K562 (cell line): ENCODE results near the gene CCDC85B.

Experiments
- ELF4 ChIP-seq: fragments of 450-650 bp; formaldehyde crosslinking; IDR thresholded peaks from 2 replicates; pipeline ENCODE4 v1.4.0; 2022; ENCODE audit warnings: missing genetic modification characterization
- FOXA1 ChIP-seq: fragments of 450-650 bp; IDR thresholded peaks from 2 replicates; pipeline ENCODE4 v1.6.1; 2016; ENCODE audit warnings: mild to moderate bottlenecking, borderline replicate concordance
- FOXP1 ChIP-seq: sonication (generic); formaldehyde crosslinking; IDR thresholded peaks from 2 replicates; pipeline ENCODE4 v1.8.0; 2022; ENCODE audit warnings: mild to moderate bottlenecking, missing genetic modification reagents
- HSF4 ChIP-seq: fragments of 250-450 bp; sonication (Bioruptor Pico); IDR thresholded peaks from 2 replicates; pipeline ENCODE4 v2.1.2; 2022; ENCODE audit warnings: mild to moderate bottlenecking, moderate library complexity, borderline replicate concordance
- POLR3G ChIP-seq: IDR thresholded peaks from 2 replicates; pipeline ENCODE4 v1.6.1; 2011; ENCODE audit not compliant: insufficient read length, insufficient replicate concordance; ENCODE audit errors: extremely low read depth
- TAF1 ChIP-seq: IDR thresholded peaks from 2 replicates; pipeline ENCODE4 v1.6.1; 2011; ENCODE audit warnings: mild to moderate bottlenecking, low read length, moderate library complexity; ENCODE audit not compliant: insufficient read depth, control insufficient read depth, severe bottlenecking; ENCODE audit errors: extremely low read depth
- ZNF699 ChIP-seq: fragments of 250-450 bp; sonication (Bioruptor Pico); IDR thresholded peaks from 2 replicates; pipeline ENCODE4 v1.8.0; 2021; ENCODE audit warnings: mild to moderate bottlenecking, moderate library complexity; ENCODE audit not compliant: insufficient replicate concordance
- TF ChIP-seq, protein P1 (sequence below): sonication (generic); formaldehyde crosslinking; IDR thresholded peaks from 2 replicates; pipeline ENCODE4 v1.8.0; 2022; ENCODE audit warnings: mild to moderate bottlenecking, missing genetic modification reagents
- TF ChIP-seq, protein P2 (sequence below): fragments of 250-450 bp; sonication (Bioruptor Pico); IDR thresholded peaks from 2 replicates; pipeline ENCODE4 v1.8.0; 2021; ENCODE audit warnings: borderline replicate concordance, mild to moderate bottlenecking, moderate library complexity; ENCODE audit not compliant: poor library complexity, severe bottlenecking
- TF ChIP-seq, protein P3 (sequence below), 2 experiments: fragments of 450-650 bp in 1 of 2; sonication (generic) in 1 of 2; formaldehyde crosslinking in 1 of 2; IDR thresholded peaks in 1 of 2; conservative IDR thresholded peaks in 1 of 2; 2 replicates each; pipeline versions ENCODE4 v1.6.1 to v1.8.1; 2016 to 2023; ENCODE audit warnings: mild to moderate bottlenecking in 2 of 2, moderate library complexity in 2 of 2, inconsistent platforms in 1 of 2, missing genetic modification reagents in 1 of 2

DNA sequence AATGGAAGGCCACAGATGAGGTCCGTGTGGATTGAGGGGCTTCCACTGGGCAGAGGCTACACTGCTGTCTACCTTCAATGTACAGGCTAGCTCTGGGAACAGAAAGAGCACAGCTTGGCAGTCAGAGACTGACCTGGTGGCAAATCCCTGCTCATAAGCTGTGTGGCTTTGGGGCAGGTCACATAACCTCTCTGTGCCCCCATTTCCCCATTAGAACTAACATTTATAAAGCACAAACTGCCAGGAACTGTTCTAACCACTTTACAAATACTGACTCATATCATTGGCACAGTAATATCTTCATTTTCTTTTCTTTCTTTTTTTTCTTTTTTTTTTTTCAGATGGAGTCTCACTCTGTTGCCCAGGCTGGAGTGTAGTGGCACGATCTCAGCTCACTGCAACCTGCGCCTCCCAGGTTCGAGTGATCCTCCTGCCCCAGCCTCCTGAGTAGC lies 6.6 kb downstream of the CCDC85B start:
- no peak for TF ChIP-seq ZNF699 (CRISPR knock-in tag)
- no peak for TF ChIP-seq HSF4 (CRISPR knock-in tag)
- TF ChIP-seq, protein P1, sequence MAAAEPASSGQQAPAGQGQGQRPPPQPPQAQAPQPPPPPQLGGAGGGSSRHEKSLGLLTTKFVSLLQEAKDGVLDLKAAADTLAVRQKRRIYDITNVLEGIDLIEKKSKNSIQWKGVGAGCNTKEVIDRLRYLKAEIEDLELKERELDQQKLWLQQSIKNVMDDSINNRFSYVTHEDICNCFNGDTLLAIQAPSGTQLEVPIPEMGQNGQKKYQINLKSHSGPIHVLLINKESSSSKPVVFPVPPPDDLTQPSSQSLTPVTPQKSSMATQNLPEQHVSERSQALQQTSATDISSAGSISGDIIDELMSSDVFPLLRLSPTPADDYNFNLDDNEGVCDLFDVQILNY (CRISPR knock-in tag), result no peak
- no peak for TF ChIP-seq FOXA1
- no peak for TF ChIP-seq TAF1
- TF ChIP-seq ELF4 (CRISPR knock-in tag), result no peak
- TF ChIP-seq FOXP1 (CRISPR knock-in tag), result no peak
- TF ChIP-seq, protein P2, sequence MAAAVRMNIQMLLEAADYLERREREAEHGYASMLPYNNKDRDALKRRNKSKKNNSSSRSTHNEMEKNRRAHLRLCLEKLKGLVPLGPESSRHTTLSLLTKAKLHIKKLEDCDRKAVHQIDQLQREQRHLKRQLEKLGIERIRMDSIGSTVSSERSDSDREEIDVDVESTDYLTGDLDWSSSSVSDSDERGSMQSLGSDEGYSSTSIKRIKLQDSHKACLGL, result no peak
- no peak for TF ChIP-seq POLR3G
- TF ChIP-seq, protein P3, sequence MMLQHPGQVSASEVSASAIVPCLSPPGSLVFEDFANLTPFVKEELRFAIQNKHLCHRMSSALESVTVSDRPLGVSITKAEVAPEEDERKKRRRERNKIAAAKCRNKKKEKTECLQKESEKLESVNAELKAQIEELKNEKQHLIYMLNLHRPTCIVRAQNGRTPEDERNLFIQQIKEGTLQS (IDR thresholded peaks at IDR 0.05), result no peak
- TF ChIP-seq, protein P3 (CRISPR knock-in tag; conservative IDR thresholded peaks at IDR 0.05), result no peak
